BLaER1 (cell line): Measurements from ENCODE around the gene KRT71.

Experiments used
- H3K27ac ChIP-seq: shearing (Covaris generic); formaldehyde crosslinking; 2 replicates; pipeline ENCODE4 v1.8.1; 2022
- H3K27me3 ChIP-seq: shearing (Covaris generic); formaldehyde crosslinking; 2 replicates; pipeline ENCODE4 v1.8.1; 2022
- H3K36me3 ChIP-seq: shearing (Covaris generic); formaldehyde crosslinking; 2 replicates; pipeline ENCODE4 v1.8.1; 2022
- H3K4me1 ChIP-seq: shearing (Covaris generic); formaldehyde crosslinking; 2 replicates; pipeline ENCODE4 v1.8.1; 2022
- H3K4me2 ChIP-seq: shearing (Covaris generic); formaldehyde crosslinking; 2 replicates; pipeline ENCODE4 v1.8.1; 2022
- H3K4me3 ChIP-seq: shearing (Covaris generic); formaldehyde crosslinking; 2 replicates; pipeline ENCODE4 v1.8.1; 2022
- H3K9ac ChIP-seq: shearing (Covaris generic); formaldehyde crosslinking; 2 replicates; pipeline ENCODE4 v1.8.1; 2022
- H3K9me3 ChIP-seq: shearing (Covaris generic); formaldehyde crosslinking; 2 replicates; pipeline ENCODE4 v1.8.1; 2022
- H4K20me1 ChIP-seq: shearing (Covaris generic); formaldehyde crosslinking; 2 replicates; pipeline ENCODE4 v1.8.1; 2022
- Cebpa-rat ChIP-seq: shearing (Covaris generic); IDR thresholded peaks from 2 replicates; pipeline ENCODE4 v1.8.1; 2022

Gene KRT71

GRCh38 chr12:52577316-52577715 lies 24.4 kb upstream of the KRT71 start:
- H3K9ac ChIP-seq: no peak overlapping the region
- peaks cover 23% of the 10 kb centered on the region for H3K4me1 ChIP-seq
- no peaks in the 10 kb centered on the region for H3K9me3 ChIP-seq
- H3K27me3 ChIP-seq: no peaks in the 10 kb centered on the region
- no peaks in the 10 kb centered on the region for H4K20me1 ChIP-seq
- no peak overlapping the region for H3K4me3 ChIP-seq
- no peak for TF ChIP-seq Cebpa-rat
- no peaks in the 10 kb centered on the region for H3K36me3 ChIP-seq
- no peak overlapping the region for H3K27ac ChIP-seq
- no peak overlapping the region for H3K4me2 ChIP-seq

- Histone ChIP-seq H3K36me3 (no peaks in the 10 kb centered on the region), H3K27ac (no peak overlapping the region), H3K4me1 (peaks cover 23% of the 10 kb centered on the region), H3K4me2 (no peak overlapping the region), H3K9me3 (no peaks in the 10 kb centered on the region), H3K27me3 (no peaks in the 10 kb centered on the region), H3K9ac (no peak overlapping the region), H3K4me3 (no peak overlapping the region), H4K20me1 (no peaks in the 10 kb centered on the region)
- no peak for TF ChIP-seq Cebpa-rat
Observed at GRCh38 chr12:52575948-52576347, 23.0 kb upstream of the KRT71 start.

DNA sequence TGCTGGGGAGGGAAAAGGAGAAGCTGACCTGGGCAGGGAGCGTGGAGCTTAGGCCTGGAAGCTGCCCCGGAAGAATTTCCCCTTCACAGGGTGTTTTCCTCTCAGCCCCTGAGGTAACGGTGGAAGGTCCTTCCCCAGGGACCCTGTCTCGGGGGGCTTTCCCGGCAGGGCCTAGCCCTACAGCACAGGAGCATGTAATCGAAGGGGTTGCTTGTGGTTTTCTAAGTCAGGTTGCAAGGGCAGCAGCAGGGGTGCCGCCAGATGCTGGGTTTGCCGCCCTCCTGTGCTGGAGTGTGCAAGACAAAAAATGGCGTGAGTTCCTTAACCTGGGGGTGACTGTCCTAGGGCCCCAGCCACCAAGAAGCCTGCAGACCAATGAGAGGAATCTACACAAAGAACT lies 22.3 kb upstream of the KRT71 start:
- Histone ChIP-seq H3K9me3 (no peaks in the 10 kb centered on the region), H3K4me3 (no peak overlapping the region), H4K20me1 (no peaks in the 10 kb centered on the region), H3K27ac (peak overlapping the region; percentile 51; the same call in 1 of the 2 replicates), H3K4me1 (peaks cover 18% of the 10 kb centered on the region), H3K36me3 (no peaks in the 10 kb centered on the region), H3K27me3 (no peaks in the 10 kb centered on the region), H3K4me2 (peak overlapping the region; percentile 74), H3K9ac (no peak overlapping the region)
- no peak for TF ChIP-seq Cebpa-rat

DNA sequence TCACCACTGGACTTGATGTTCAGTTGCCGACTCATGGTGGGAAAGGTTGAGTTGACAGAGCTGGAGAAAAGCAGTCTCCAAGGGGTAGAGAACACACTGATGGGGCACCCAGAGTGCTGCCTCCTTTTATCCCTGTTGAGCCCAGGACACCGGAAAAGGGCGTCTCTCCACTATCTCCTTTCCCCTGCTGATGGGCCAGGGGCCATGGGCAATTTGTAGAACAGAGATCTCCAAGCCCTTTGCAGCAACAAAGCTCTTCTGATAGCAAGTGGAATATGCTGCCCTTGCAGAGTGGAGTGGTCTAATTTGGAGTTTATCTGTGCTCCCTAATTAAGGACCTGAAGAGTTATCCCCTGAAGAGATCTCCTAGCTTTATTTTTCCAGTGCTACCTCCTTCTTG lies 20.8 kb upstream of the KRT71 start, which contains the start of gene KRT74:
TSS of gene KRT74 (minus strand) at position 101 of the 400 bp plus-strand sequence. CDS start at position 35, 66 bp downstream.
- no peaks in the 10 kb centered on the region for H3K27me3 ChIP-seq
- H3K9ac ChIP-seq: no peak within 1 kb of the TSS
- H3K4me2 ChIP-seq: peak within 1 kb of the TSS; percentile 74
- peaks cover 14% of the 10 kb centered on the region for H3K4me1 ChIP-seq
- no peaks in the 10 kb centered on the region for H4K20me1 ChIP-seq
- no peak within 1 kb of the TSS for H3K27ac ChIP-seq
- no peak for TF ChIP-seq Cebpa-rat
- H3K4me3 ChIP-seq: no peak within 1 kb of the TSS
- no peaks in the 10 kb centered on the region for H3K9me3 ChIP-seq
- H3K36me3 ChIP-seq: no peaks in the 10 kb centered on the region

DNA sequence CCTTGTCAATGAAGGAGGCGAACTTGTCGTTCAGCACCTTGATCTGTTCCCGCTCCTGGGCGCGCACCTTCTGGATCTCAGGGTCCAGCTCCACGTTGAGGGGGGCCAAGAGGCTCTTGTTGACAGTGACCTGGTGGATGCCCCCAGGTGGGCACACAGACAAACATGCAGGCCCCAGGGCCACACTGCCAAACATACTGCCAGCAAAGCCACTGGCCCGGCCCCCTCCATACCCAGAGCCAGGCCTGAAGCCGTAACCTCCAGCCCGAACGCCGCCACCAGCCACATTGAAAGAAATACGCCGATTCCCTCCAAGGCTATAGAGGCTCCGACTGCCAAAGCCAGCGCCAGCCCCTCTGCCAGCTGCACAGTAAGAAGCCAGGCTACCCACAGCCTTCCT lies 20.4 kb upstream of the KRT71 start:
- Histone ChIP-seq H3K27ac (no peak overlapping the region), H3K27me3 (no peaks in the 10 kb centered on the region), H3K4me3 (no peak overlapping the region), H3K4me2 (no peak overlapping the region), H4K20me1 (no peaks in the 10 kb centered on the region), H3K9me3 (no peaks in the 10 kb centered on the region), H3K9ac (no peak overlapping the region), H3K36me3 (no peaks in the 10 kb centered on the region), H3K4me1 (peaks cover 14% of the 10 kb centered on the region)
- TF ChIP-seq Cebpa-rat: no peak

DNA sequence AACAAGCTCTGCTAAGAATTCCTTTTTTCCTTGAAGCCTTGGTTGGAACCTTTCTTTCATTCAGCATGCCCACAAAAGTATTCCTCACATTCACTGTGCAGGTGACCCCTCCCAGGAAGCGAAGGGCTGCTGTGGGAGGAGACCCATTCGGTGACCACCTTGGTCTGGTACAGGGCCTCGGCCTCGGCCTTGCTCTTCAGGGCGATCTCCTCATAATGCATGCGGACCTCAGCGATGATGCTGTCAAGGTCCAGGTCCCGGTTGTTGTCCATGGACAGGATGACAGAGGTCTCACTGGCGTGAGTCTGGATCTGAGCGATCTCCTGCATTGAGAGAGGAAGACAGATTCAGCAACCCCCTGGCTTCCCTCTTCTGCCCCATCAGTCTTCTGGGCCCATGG lies 17.6 kb upstream of the KRT71 start:
- no peak overlapping the region for H3K4me3 ChIP-seq
- no peak overlapping the region for H3K27ac ChIP-seq
- H3K4me2 ChIP-seq: no peak overlapping the region
- H3K9me3 ChIP-seq: no peaks in the 10 kb centered on the region
- H4K20me1 ChIP-seq: no peaks in the 10 kb centered on the region
- no peaks in the 10 kb centered on the region for H3K27me3 ChIP-seq
- peaks cover 18% of the 10 kb centered on the region for H3K4me1 ChIP-seq
- no peaks in the 10 kb centered on the region for H3K36me3 ChIP-seq
- H3K9ac ChIP-seq: no peak overlapping the region
- TF ChIP-seq Cebpa-rat: no peak

DNA sequence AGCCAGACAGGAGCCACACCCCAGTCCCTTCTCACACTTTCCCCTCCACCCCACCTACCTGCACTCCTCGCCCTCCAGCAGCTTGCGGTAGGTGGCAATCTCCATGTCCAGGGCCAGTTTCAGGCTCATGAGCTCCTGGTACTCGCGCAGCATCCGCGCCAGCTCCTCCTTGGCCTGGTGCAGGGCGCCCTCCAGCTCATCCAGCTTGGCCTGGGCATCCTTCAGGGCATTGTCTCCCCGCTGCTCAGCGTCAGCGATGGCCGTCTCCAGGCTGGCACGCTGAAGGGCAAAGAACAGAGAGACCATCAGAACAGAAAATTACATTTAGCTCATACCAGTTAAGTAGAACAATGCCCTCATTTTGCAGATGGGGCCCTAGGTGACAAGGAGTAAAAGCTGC lies 15.2 kb upstream of the KRT71 start:
- Histone ChIP-seq H4K20me1 (no peaks in the 10 kb centered on the region), H3K27me3 (no peaks in the 10 kb centered on the region), H3K4me1 (peaks cover 7% of the 10 kb centered on the region; the same call in 1 of the 2 replicates), H3K9me3 (no peaks in the 10 kb centered on the region), H3K9ac (no peak overlapping the region), H3K4me3 (no peak overlapping the region), H3K4me2 (no peak overlapping the region), H3K27ac (no peak overlapping the region), H3K36me3 (no peaks in the 10 kb centered on the region)
- TF ChIP-seq Cebpa-rat: no peak

GRCh38 chr12:52566847-52567291 lies 13.9 kb upstream of the KRT71 start:
- no peak for TF ChIP-seq Cebpa-rat
- Histone ChIP-seq H3K27me3 (no peaks in the 10 kb centered on the region), H3K36me3 (no peaks in the 10 kb centered on the region), H3K9ac (no peak overlapping the region), H4K20me1 (no peaks in the 10 kb centered on the region), H3K4me1 (peaks cover 7% of the 10 kb centered on the region; the same call in 1 of the 2 replicates), H3K9me3 (no peaks in the 10 kb centered on the region), H3K27ac (no peak overlapping the region), H3K4me3 (no peak overlapping the region), H3K4me2 (no peak overlapping the region)

DNA sequence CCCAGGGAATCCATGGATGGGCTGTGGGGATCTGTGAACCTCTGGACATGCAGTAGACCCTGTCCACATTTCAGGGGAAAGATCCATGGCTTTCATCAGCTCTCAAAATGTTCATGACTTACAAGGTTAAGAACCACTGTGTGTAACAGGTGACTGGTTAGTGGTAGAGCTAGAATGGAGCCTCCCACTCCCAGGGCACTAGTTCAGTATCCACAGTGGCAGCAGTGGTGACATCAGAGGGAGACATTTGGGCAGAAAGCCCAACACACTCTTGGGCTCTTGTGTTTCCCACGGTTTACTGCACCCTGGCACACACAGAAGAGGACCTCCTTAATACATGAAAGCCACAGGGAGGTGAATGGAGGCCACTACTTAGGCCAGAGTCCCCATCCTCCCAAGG lies 11.6 kb upstream of the KRT71 start:
- Histone ChIP-seq H3K9ac (no peak overlapping the region), H3K4me1 (peaks cover 7% of the 10 kb centered on the region; the same call in 1 of the 2 replicates), H3K9me3 (no peaks in the 10 kb centered on the region), H3K27ac (no peak overlapping the region), H3K27me3 (no peaks in the 10 kb centered on the region), H3K4me3 (no peak overlapping the region), H3K4me2 (no peak overlapping the region), H4K20me1 (no peaks in the 10 kb centered on the region), H3K36me3 (no peaks in the 10 kb centered on the region)
- TF ChIP-seq Cebpa-rat: no peak

- H3K36me3 ChIP-seq: no peaks in the 10 kb centered on the region
- no peak overlapping the region for H3K4me2 ChIP-seq
- TF ChIP-seq Cebpa-rat: no peak
- H3K9ac ChIP-seq: no peak overlapping the region
- H4K20me1 ChIP-seq: no peaks in the 10 kb centered on the region
- H3K4me1 ChIP-seq: peaks cover 2% of the 10 kb centered on the region; the same call in 1 of the 2 replicates
- no peaks in the 10 kb centered on the region for H3K27me3 ChIP-seq
- H3K4me3 ChIP-seq: no peak overlapping the region
- no peaks in the 10 kb centered on the region for H3K9me3 ChIP-seq
- no peak overlapping the region for H3K27ac ChIP-seq
Observed at GRCh38 chr12:52561880-52562449, 9.0 kb upstream of the KRT71 start.

GRCh38 chr12:52559979-52560378 lies 7.0 kb upstream of the KRT71 start:
- no peak overlapping the region for H3K9ac ChIP-seq
- TF ChIP-seq Cebpa-rat: no peak
- no peaks in the 10 kb centered on the region for H3K27me3 ChIP-seq
- H3K4me3 ChIP-seq: no peak overlapping the region
- no peak overlapping the region for H3K4me2 ChIP-seq
- H3K27ac ChIP-seq: no peak overlapping the region
- no peaks in the 10 kb centered on the region for H3K36me3 ChIP-seq
- no peaks in the 10 kb centered on the region for H4K20me1 ChIP-seq
- no peaks in the 10 kb centered on the region for H3K9me3 ChIP-seq
- H3K4me1 ChIP-seq: no peaks in the 10 kb centered on the region
